Left ventricle myocardium inferior (tissue), 1 donor: ENCODE data around the gene S100A5. TPM values are rescaled to one million over a fixed set of nuclear protein-coding genes. Genes with fewer than 3 reads are reported as not detected.

ENCODE experiments used
- DNase-seq: peaks from one replicate; pipeline ENCODE4 v3.0.0-alpha.2; 2020
- H3K27ac ChIP-seq: fragments of 200-600 bp; replicated peaks from 2 replicates; pipeline ENCODE4 v1.8.0; 2021
- H3K27me3 ChIP-seq: fragments of 200-600 bp; 2 replicates; pipeline ENCODE4 v1.8.0; 2021; ENCODE audit warnings: low read depth
- H3K36me3 ChIP-seq: fragments of 200-600 bp; 2 replicates; pipeline ENCODE4 v1.8.0; 2021
- H3K4me1 ChIP-seq: fragments of 200-600 bp; 2 replicates; pipeline ENCODE4 v1.8.0; 2021
- H3K4me3 ChIP-seq: fragments of 200-600 bp; 2 replicates; pipeline ENCODE4 v1.8.0; 2021; ENCODE audit warnings: mild to moderate bottlenecking, moderate library complexity
- H3K9me3 ChIP-seq: fragments of 200-600 bp; replicated peaks from 2 replicates; pipeline ENCODE4 v1.8.0; 2021
- intact Hi-C: fragments of 100-400 bp; cut with micrococcal nuclease; formaldehyde crosslinking; loops from one replicate; pipeline ENCODE4 v1.11.0; 2022
- total RNA-seq: library from RNA; stranded (reverse); fragmentation: NEBNext Ultra II Directional; extraction: Animal tissue kit (Norgen Biotek cat#: 25700); gene quantifications from one replicate; pipeline ENCODE4 v1.2.1, GENCODE V29; 2021
- TF ChIP-seq, protein P1 (sequence below): fragments of 200-600 bp; IDR thresholded peaks from 2 replicates; pipeline ENCODE4 v1.8.0; 2021; ENCODE audit warnings: antibody characterized with exemption, mild to moderate bottlenecking, borderline replicate concordance
- donor health status: DM: no; HTN: yes; CAD: no; lungs with severe emphysema.

Gene S100A5
- total RNA-seq, 1 donor from 2014 or later: not detected

DNA sequence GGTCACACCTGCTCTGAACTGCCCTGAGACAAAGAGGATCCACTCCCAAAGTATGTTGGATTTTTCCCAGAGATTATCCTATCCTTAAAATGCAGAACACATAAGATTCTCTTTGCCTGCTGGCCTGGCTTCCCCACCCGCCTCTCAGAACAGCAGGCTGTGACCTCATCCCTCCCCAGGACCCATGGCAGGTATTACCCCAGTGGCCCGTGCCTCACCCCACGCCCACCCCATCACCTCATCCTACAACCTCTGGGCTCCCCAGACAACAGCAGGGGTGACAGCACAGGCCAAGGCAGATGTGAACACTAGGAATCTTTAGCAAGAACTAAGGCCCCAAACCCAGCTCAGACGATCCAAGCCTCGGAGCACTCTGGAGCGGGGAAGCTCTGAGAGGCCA is 45.2 kb downstream of the S100A5 start:
- intact Hi-C loops: loop anchor here (5.0 kb wide), 1 partner anchor 143 kb away; no protein-coding TSS in a partner anchor
- H3K4me3 ChIP-seq: no peak overlapping the region
- H3K27ac ChIP-seq: no peak overlapping the region
- no peaks in the 10 kb centered on the region for H3K36me3 ChIP-seq
- no peaks in the 10 kb centered on the region for H3K27me3 ChIP-seq
- H3K9me3 ChIP-seq: no peaks in the 10 kb centered on the region
- H3K4me1 ChIP-seq: peaks cover 10% of the 10 kb centered on the region
- no peak for DNase-seq
- TF ChIP-seq, protein P1, sequence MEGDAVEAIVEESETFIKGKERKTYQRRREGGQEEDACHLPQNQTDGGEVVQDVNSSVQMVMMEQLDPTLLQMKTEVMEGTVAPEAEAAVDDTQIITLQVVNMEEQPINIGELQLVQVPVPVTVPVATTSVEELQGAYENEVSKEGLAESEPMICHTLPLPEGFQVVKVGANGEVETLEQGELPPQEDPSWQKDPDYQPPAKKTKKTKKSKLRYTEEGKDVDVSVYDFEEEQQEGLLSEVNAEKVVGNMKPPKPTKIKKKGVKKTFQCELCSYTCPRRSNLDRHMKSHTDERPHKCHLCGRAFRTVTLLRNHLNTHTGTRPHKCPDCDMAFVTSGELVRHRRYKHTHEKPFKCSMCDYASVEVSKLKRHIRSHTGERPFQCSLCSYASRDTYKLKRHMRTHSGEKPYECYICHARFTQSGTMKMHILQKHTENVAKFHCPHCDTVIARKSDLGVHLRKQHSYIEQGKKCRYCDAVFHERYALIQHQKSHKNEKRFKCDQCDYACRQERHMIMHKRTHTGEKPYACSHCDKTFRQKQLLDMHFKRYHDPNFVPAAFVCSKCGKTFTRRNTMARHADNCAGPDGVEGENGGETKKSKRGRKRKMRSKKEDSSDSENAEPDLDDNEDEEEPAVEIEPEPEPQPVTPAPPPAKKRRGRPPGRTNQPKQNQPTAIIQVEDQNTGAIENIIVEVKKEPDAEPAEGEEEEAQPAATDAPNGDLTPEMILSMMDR: no peak

GRCh38 chr1:153494976-153495535 is 45.7 kb downstream of the S100A5 start:
- H3K4me3 ChIP-seq: no peak overlapping the region
- no peak overlapping the region for H3K27ac ChIP-seq
- H3K36me3 ChIP-seq: no peaks in the 10 kb centered on the region
- no peaks in the 10 kb centered on the region for H3K27me3 ChIP-seq
- TF ChIP-seq, protein P1: peak; percentile 94
- intact Hi-C loops: loop anchor here (5.0 kb wide), 1 partner anchor 143 kb away; no protein-coding TSS in a partner anchor
- DNase-seq: peak; percentile 68
- H3K4me1 ChIP-seq: peaks cover 12% of the 10 kb centered on the region
- no peaks in the 10 kb centered on the region for H3K9me3 ChIP-seq

- Histone ChIP-seq H3K36me3 (no peaks in the 10 kb centered on the region), H3K4me3 (no peak overlapping the region), H3K4me1 (peaks cover 23% of the 10 kb centered on the region), H3K27ac (peak overlapping the region; percentile 81), H3K9me3 (no peaks in the 10 kb centered on the region), H3K27me3 (no peaks in the 10 kb centered on the region)
- no peak for DNase-seq
- intact Hi-C loops: no loop called here
- TF ChIP-seq, protein P1: no peak
Observed at GRCh38 chr1:153493343-153493960, 47.3 kb downstream of the S100A5 start.

GRCh38 chr1:153490272-153491051 is 50.3 kb downstream of the S100A5 start:
- peak; percentile 67 for DNase-seq

DNA sequence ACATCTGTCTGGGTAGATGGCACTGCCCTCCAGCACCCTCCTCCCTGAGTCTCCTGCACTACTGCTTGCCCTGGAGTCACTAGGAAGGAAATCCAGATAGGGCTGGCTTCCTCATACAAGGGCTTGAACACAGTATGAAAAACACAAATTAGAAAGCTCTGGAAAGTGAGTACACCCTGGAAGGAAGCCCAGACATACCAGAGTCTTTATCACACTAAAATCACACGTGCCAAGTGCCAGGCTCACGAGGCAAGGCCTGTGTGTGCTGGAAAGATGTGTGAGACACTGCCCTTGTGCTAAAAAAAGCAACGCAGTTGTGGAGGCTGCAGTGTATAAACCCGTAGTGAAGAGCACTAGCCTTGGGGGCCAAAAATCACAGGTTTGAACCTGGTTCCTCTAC is 52.0 kb downstream of the S100A5 start:
- peak overlapping the region; percentile 50 for H3K27ac ChIP-seq
- H3K9me3 ChIP-seq: no peaks in the 10 kb centered on the region
- intact Hi-C loops: no loop called here
- H3K36me3 ChIP-seq: no peaks in the 10 kb centered on the region
- TF ChIP-seq, protein P1: no peak
- peaks cover 8% of the 10 kb centered on the region for H3K27me3 ChIP-seq
- peaks cover 21% of the 10 kb centered on the region for H3K4me1 ChIP-seq
- H3K4me3 ChIP-seq: no peak overlapping the region
- DNase-seq: no peak

More at GRCh38 chr1:153490272-153491051, 50.3 kb downstream of the S100A5 start:
- H3K27me3 ChIP-seq: no peaks in the 10 kb centered on the region
- TF ChIP-seq, protein P1: no peak
- H3K27ac ChIP-seq: peak overlapping the region; percentile 81
- H3K9me3 ChIP-seq: no peaks in the 10 kb centered on the region
- H3K4me3 ChIP-seq: no peak overlapping the region
- intact Hi-C loops: no loop called here
- H3K4me1 ChIP-seq: peaks cover 26% of the 10 kb centered on the region
- no peaks in the 10 kb centered on the region for H3K36me3 ChIP-seq
